Measurements from ENCODE around the gene STXBP1.

STXBP1 gene

GRCh38 chr9:127741831-127742434, 129.9 kb downstream of the STXBP1 start:
- in situ Hi-C loops (cut with MboI; ENCODE audit: low pct_unique_long_range_greater_than_20kb, low sequenced_read_pairs) = no loop called here
- no peak for DNase-seq
